Left lung (tissue), 10 donors: ENCODE measurements around the gene CPM. TPM values are rescaled to one million over a fixed set of nuclear protein-coding genes. Genes with fewer than 3 reads are reported as not detected.
A peak's percentile ranks its signal among the peaks of the same experiment; 100 is the strongest.
"Not testable (repeated sequence)": the region's sequence is repeated elsewhere in the genome, so short reads cannot be mapped to it uniquely, and the experiment has no call there.

Experiments used
- ATAC-seq: fragments of 200-7000 bp; cut with Tn5 transposase; one replicate; pipeline ENCODE4 v1.9.1; 2020; ENCODE audit warnings: moderate library complexity
- DNase-seq, 4 donors: peaks; one replicate each; pipeline ENCODE4 v3.0.0-alpha.2; 2013 to 2020
- H3K27ac ChIP-seq, 2 donors: fragments of 200-600 bp; sonication (generic) in 1 of 2; one replicate each; pipeline versions ENCODE4 v1.5.0 to v1.8.0; 2020 to 2021
- H3K27me3 ChIP-seq, 2 donors: fragments of 200-600 bp; sonication (generic) in 1 of 2; one replicate each; pipeline versions ENCODE4 v1.5.0 to v1.8.0; 2020 to 2021
- H3K36me3 ChIP-seq, 2 donors: fragments of 200-600 bp; sonication (generic) in 1 of 2; one replicate each; pipeline versions ENCODE4 v1.5.0 to v1.8.0; 2020 to 2021
- H3K4me1 ChIP-seq, 2 donors: fragments of 200-600 bp; one replicate each; pipeline ENCODE4 v1.8.0; 2021
- H3K4me3 ChIP-seq, 2 donors: fragments of 200-600 bp; sonication (generic) in 1 of 2; one replicate each; pipeline versions ENCODE4 v1.5.0 to v1.8.0; 2020 to 2021; ENCODE audit warnings: mild to moderate bottlenecking in 1 of 2
- H3K9me3 ChIP-seq, 2 donors: fragments of 200-600 bp; sonication (generic) in 1 of 2; one replicate each; pipeline versions ENCODE4 v1.5.0 to v1.8.0; 2020 to 2021
- CTCF ChIP-seq, 2 donors: fragments of 200-600 bp; sonication (generic) in 1 of 2; IDR thresholded peaks; one replicate each; pipeline versions ENCODE4 v1.5.0 to v1.8.0; 2021; ENCODE audit warnings: antibody characterized with exemption in 2 of 2
- intact Hi-C, 2 donors: fragments of 100-400 bp; cut with DNase I; formaldehyde crosslinking; loops; one replicate each; pipeline versions ENCODE4 v1.11.2 to v1.14.2; 2022
- polyA plus RNA-seq, 6 donors: library from polyadenylated mRNA; unstranded; fragments of 120-200 nt; gene quantifications; one replicate each; pipeline ENCODE4 v1.2.1, GENCODE V29; 2013; ENCODE audit not compliant: insufficient read length in 6 of 6
- total RNA-seq, 2 donors: library from RNA; stranded (reverse); fragmentation: NEBNext Ultra II Directional; extraction: Animal tissue kit (Norgen Biotek cat#: 25700); gene quantifications; one replicate each; pipeline ENCODE4 v1.2.1, GENCODE V29; 2021
- donor health status: DM: no; HTN: yes; CAD: no.
- donor health status: DM: no; HTN: no; CAD: no.

CPM gene
- total and polyA plus RNA-seq, 8 donors, result 180 to 708 (median 336) TPM

- no peaks in the 10 kb centered on the region for H3K27me3 ChIP-seq
- TF ChIP-seq CTCF (IDR thresholded peaks at IDR 0.05), result no peak
- H3K36me3 ChIP-seq, result peaks cover 0 to 98% of the 10 kb centered on the region in 2 donors
- ATAC-seq (no peak), DNase-seq (no peak)
- no peak overlapping the region for H3K27ac ChIP-seq
- H3K4me3 ChIP-seq, result no peak overlapping the region
- H3K9me3 ChIP-seq, result no peaks in the 10 kb centered on the region
- intact Hi-C loops, result no loop called here
- H3K4me1 ChIP-seq, result peaks cover 0 to 11% of the 10 kb centered on the region in 2 donors
Observed at GRCh38 chr12:68823696-68824095, 109.3 kb downstream of the CPM start.

- intact Hi-C loops, result no loop called here
- H3K9me3 ChIP-seq, result no peaks in the 10 kb centered on the region
- no peak for TF ChIP-seq CTCF (IDR thresholded peaks at IDR 0.05)
- H3K4me1 ChIP-seq, result peaks cover 0 to 11% of the 10 kb centered on the region in 2 donors
- DNase-seq (no peak), ATAC-seq (peak; percentile 12)
- peaks cover 0 to 100% of the 10 kb centered on the region in 2 donors for H3K36me3 ChIP-seq
- no peak overlapping the region for H3K4me3 ChIP-seq
- H3K27ac ChIP-seq, result no peak overlapping the region
- H3K27me3 ChIP-seq, result no peaks in the 10 kb centered on the region
Observed at GRCh38 chr12:68821357-68822188, 111.4 kb downstream of the CPM start.

GRCh38 chr12:68819481-68819880 lies 113.5 kb downstream of the CPM start:
- intact Hi-C loops, H3K27me3 ChIP-seq, DNase-seq, H3K9me3 ChIP-seq, ATAC-seq, H3K27ac ChIP-seq, H3K4me3 ChIP-seq: not testable (repeated sequence)
- Histone ChIP-seq H3K36me3 (peaks cover 0 to 100% of the 10 kb centered on the region in 2 donors), H3K4me1 (peaks cover 0 to 26% of the 10 kb centered on the region in 2 donors)

- no peak for ATAC-seq
- H3K36me3 ChIP-seq, result peaks cover 0 to 94% of the 10 kb centered on the region in 2 donors
- no peak for TF ChIP-seq CTCF (IDR thresholded peaks at IDR 0.05)
Observed at GRCh38 chr12:68815928-68816800, 116.8 kb downstream of the CPM start.

GRCh38 chr12:68815232-68815927 lies 117.6 kb downstream of the CPM start:
- no peak for TF ChIP-seq CTCF (IDR thresholded peaks at IDR 0.05)
- no peak overlapping the region for H3K27ac ChIP-seq
- no peak for DNase-seq
- H3K9me3 ChIP-seq, result no peaks in the 10 kb centered on the region
- no peaks in the 10 kb centered on the region for H3K27me3 ChIP-seq
- no peak overlapping the region for H3K4me3 ChIP-seq
- H3K36me3 ChIP-seq, result peaks cover 0 to 94% of the 10 kb centered on the region in 2 donors
- H3K4me1 ChIP-seq, result peaks cover 6 to 56% of the 10 kb centered on the region in 2 donors
- intact Hi-C loops, result no loop called here
- peak; percentile 14 for ATAC-seq

More at GRCh38 chr12:68815928-68816800, 116.8 kb downstream of the CPM start:
- no peak for DNase-seq
- H3K4me1 ChIP-seq, result peaks cover 6 to 49% of the 10 kb centered on the region in 2 donors
- no peak overlapping the region for H3K27ac ChIP-seq
- no peaks in the 10 kb centered on the region for H3K9me3 ChIP-seq
- no peak overlapping the region for H3K4me3 ChIP-seq
- no peaks in the 10 kb centered on the region for H3K27me3 ChIP-seq
- intact Hi-C loops, result no loop called here
